Cardiac fibroblast (primary cell): ENCODE results near the gene ABCF1.

Source experiments
- DNase-seq, 2 donors: peaks; one replicate each; pipeline versions ENCODE4 v3.0.0 to v3.0.0-alpha.2; 2010; ENCODE audit warnings: low read depth in 2 of 2
- H3K4me3 ChIP-seq, 2 donors: replicated peaks in 1 of 2; 1 replicate in 1 of 2; 2 replicates in 1 of 2; pipeline ENCODE4 v1.5.1; 2011; ENCODE audit warnings: low read depth in 2 of 2, low read length in 2 of 2, mild to moderate bottlenecking in 2 of 2, moderate library complexity in 1 of 2
- CTCF ChIP-seq: IDR thresholded peaks from one replicate; pipeline ENCODE4 v1.5.1; 2011; ENCODE audit warnings: low read depth, mild to moderate bottlenecking, low read length, inconsistent platforms

Gene ABCF1

GRCh38 chr6:30641048-30641447 lies 69.8 kb downstream of the ABCF1 start:
- no peak overlapping the region for H3K4me3 ChIP-seq
- no peak for TF ChIP-seq CTCF
- no peak for DNase-seq
